ENCODE data around the gene EPHB4.

Gene EPHB4

GRCh38 chr7:100804681-100805431 is 22.5 kb downstream of the EPHB4 start:
- ChIA-PET POLR2A (ENCODE audit: low non-redundant PET) (no interaction called here), CTCF (interaction anchor here (0.5 to 1.4 kb wide), 4 partner anchors 23 to 209 kb away, joined by 3 to 4 read pairs (median 4); partner anchors contain the start of genes EPHB4 and SLC12A9)
- TF ChIP-seq CTCF (conservative IDR thresholded peaks at IDR 0.05; ENCODE audit: low read depth), result no peak
- DNase-seq (ENCODE audit: low spot score), result no peak
- H3K27ac ChIP-seq, result peak overlapping the region; percentile 99

- peak; percentile 96 for DNase-seq (ENCODE audit: low spot score)
- H3K27ac ChIP-seq, result peak overlapping the region; percentile 99
- CTCF ChIA-PET, result interaction anchor here (0.6 to 1.5 kb wide), 5 partner anchors 9 to 223 kb away, joined by 3 to 6 read pairs (median 5); partner anchors contain the start of genes EPHB4 and EPO
These were observed 23.7 kb downstream of the EPHB4 start for GRCh38 chr7:100803398-100804161.

GRCh38 chr7:100802951-100803350 is 24.4 kb downstream of the EPHB4 start:
- DNase-seq (ENCODE audit: low spot score), result no peak
- TF ChIP-seq CTCF (conservative IDR thresholded peaks at IDR 0.05; ENCODE audit: low read depth), result no peak
- H3K27ac ChIP-seq, result peak overlapping the region; percentile 99
- ChIA-PET CTCF (interaction anchor here (0.7 to 2.5 kb wide), 4 partner anchors 24 to 83 kb away, joined by 3 to 16 read pairs (median 6); partner anchors contain the start of genes EPHB4, EPO and SLC12A9), POLR2A (ENCODE audit: low non-redundant PET) (interaction anchor here (1.0 kb wide), 1 partner anchor 24 kb away, joined by 3 read pairs; the partner anchor contains the start of gene EPHB4)

More at GRCh38 chr7:100803398-100804161, 23.7 kb downstream of the EPHB4 start:
- POLR2A ChIA-PET (ENCODE audit: low non-redundant PET), result interaction anchor here (1.0 kb wide), 1 partner anchor 24 kb away, joined by 3 read pairs; the partner anchor contains the start of gene EPHB4
- TF ChIP-seq CTCF (conservative IDR thresholded peaks at IDR 0.05; ENCODE audit: low read depth), result no peak

- POLR2A ChIA-PET (ENCODE audit: low non-redundant PET), result interaction anchor here (0.6 to 1.0 kb wide), 2 partner anchors 25 to 506 kb away, joined by 3 read pairs; partner anchors contain the start of gene EPHB4
- no peak for TF ChIP-seq CTCF (conservative IDR thresholded peaks at IDR 0.05; ENCODE audit: low read depth)
- H3K27ac ChIP-seq, result peak overlapping the region; percentile 99
- DNase-seq (ENCODE audit: low spot score), result peak; percentile 99
- CTCF ChIA-PET, result interaction anchor here (1.1 to 2.5 kb wide), 5 partner anchors 8 to 96 kb away, joined by 3 to 16 read pairs (median 5); partner anchors contain the start of genes EPHB4, POP7 and SLC12A9
These were observed 25.3 kb downstream of the EPHB4 start for GRCh38 chr7:100801833-100802568.

GRCh38 chr7:100799037-100799896 is 28.1 kb downstream of the EPHB4 start:
- CTCF ChIA-PET, result interaction anchor here (0.6 to 2.0 kb wide), 13 partner anchors 7 to 1326 kb away, joined by 3 to 10 read pairs (median 5); partner anchors contain the start of genes EPO, POP7 and SLC12A9
- POLR2A ChIA-PET (ENCODE audit: low non-redundant PET), result interaction anchor here (0.6 kb wide), 1 partner anchor 49 kb away, joined by 3 read pairs; no protein-coding TSS in a partner anchor
- peak; percentile 29 for DNase-seq (ENCODE audit: low spot score)
- peak; percentile 84 for TF ChIP-seq CTCF (conservative IDR thresholded peaks at IDR 0.05; ENCODE audit: low read depth)
- peak overlapping the region; percentile 99 for H3K27ac ChIP-seq

Data from RWPE1 (cell line).